K562 (cell line): ENCODE measurements around the gene MYO1B.

Experiments used
- ATF3 ChIP-seq, 2 experiments: fragments of 450-650 bp in 1 of 2; sonication (generic) in 1 of 2; formaldehyde crosslinking in 1 of 2; IDR thresholded peaks in 1 of 2; conservative IDR thresholded peaks in 1 of 2; 2 replicates each; pipeline versions ENCODE4 v1.6.1 to v1.8.1; 2016 to 2023; ENCODE audit warnings: mild to moderate bottlenecking in 2 of 2, moderate library complexity in 2 of 2, inconsistent platforms in 1 of 2, missing genetic modification reagents in 1 of 2
- BRD4 ChIP-seq: fragments of 200-600 bp; sonication (generic); IDR thresholded peaks from 2 replicates; pipeline ENCODE4 v1.6.1; 2017; ENCODE audit warnings: inconsistent platforms
- CREB1 ChIP-seq, 2 experiments: sonication (generic) in 1 of 2; formaldehyde crosslinking in 1 of 2; IDR thresholded peaks; 2 replicates each; pipeline versions ENCODE4 v1.6.1 to v1.8.0; 2012 to 2022; ENCODE audit warnings: inconsistent platforms in 1 of 2, mild to moderate bottlenecking in 1 of 2, missing genetic modification reagents in 1 of 2, moderate library complexity in 1 of 2
- EGR1 ChIP-seq: fragments of 450-650 bp; conservative IDR thresholded peaks from 2 replicates; pipeline ENCODE4 v1.6.1; 2017; ENCODE audit warnings: mild to moderate bottlenecking
- GABPA ChIP-seq: fragments of 200-800 bp; sonication (Bioruptor generic); conservative IDR thresholded peaks from 2 replicates; pipeline ENCODE4 v1.6.1; 2016; ENCODE audit warnings: low read depth, missing genetic modification characterization, missing compliant biosample characterization
- HBP1 ChIP-seq: fragments of 450-650 bp; formaldehyde crosslinking; IDR thresholded peaks from 2 replicates; pipeline ENCODE4 v1.4.0; 2022; ENCODE audit warnings: missing genetic modification characterization
- HNRNPL ChIP-seq: fragments of 200-400 bp; formaldehyde crosslinking; IDR thresholded peaks from 2 replicates; pipeline ENCODE4 v1.6.1; 2017; ENCODE audit warnings: low read depth, mild to moderate bottlenecking, low read length
- JUN ChIP-seq, 2 experiments: sonication (generic) in 1 of 2; formaldehyde crosslinking in 1 of 2; IDR thresholded peaks; 2 replicates each; pipeline versions ENCODE4 v1.6.1 to v1.8.0; 2012 to 2022; ENCODE audit warnings: borderline replicate concordance in 2 of 2, mild to moderate bottlenecking in 2 of 2, improper control_type of control experiment in 1 of 2, low read depth in 1 of 2, low read length in 1 of 2, missing genetic modification reagents in 1 of 2
- MXI1 ChIP-seq: IDR thresholded peaks from 2 replicates; pipeline ENCODE4 v1.6.1; 2011; ENCODE audit warnings: low read depth, mild to moderate bottlenecking, improper control_type of control experiment, low read length
- PHF20 ChIP-seq: fragments of 450-650 bp; IDR thresholded peaks from 2 replicates; pipeline ENCODE4 v1.6.1; 2018; ENCODE audit not compliant: partially characterized antibody
- PRDM10 ChIP-seq: fragments of 450-650 bp; IDR thresholded peaks from 2 replicates; pipeline ENCODE4 v1.6.1; 2018; ENCODE audit not compliant: partially characterized antibody
- RBFOX2 ChIP-seq: fragments of 200-400 bp; formaldehyde crosslinking; IDR thresholded peaks from 2 replicates; pipeline ENCODE4 v1.6.1; 2017; ENCODE audit warnings: low read depth, mild to moderate bottlenecking, low read length, moderate library complexity
- SMAD1 ChIP-seq: fragments of 150-350 bp; IDR thresholded peaks from 2 replicates; pipeline ENCODE4 v1.6.1; 2014; ENCODE audit warnings: low read length, low read depth; ENCODE audit not compliant: partially characterized antibody
- ZHX1 ChIP-seq: fragments of 150-350 bp; conservative IDR thresholded peaks from 2 replicates; pipeline ENCODE4 v1.6.1; 2014; ENCODE audit warnings: low read length

- no peak for TF ChIP-seq MXI1
- no peak for TF ChIP-seq HNRNPL
- TF ChIP-seq RBFOX2, result no peak
- no peak for TF ChIP-seq HBP1 (CRISPR knock-in tag)
- no peak for TF ChIP-seq ZHX1
- no peak for TF ChIP-seq ATF3 (IDR thresholded peaks at IDR 0.05)
- TF ChIP-seq ATF3 (CRISPR knock-in tag; conservative IDR thresholded peaks at IDR 0.05), result no peak
- TF ChIP-seq GABPA (tag), result no peak
- TF ChIP-seq PRDM10, result no peak
- no peak for TF ChIP-seq BRD4
- TF ChIP-seq PHF20, result no peak
- TF ChIP-seq SMAD1, result no peak
- no peak for TF ChIP-seq EGR1
- no peak for TF ChIP-seq JUN (IDR thresholded peaks at IDR 0.05; ENCODE audit: borderline replicate concordance, low read depth, low read length)
- TF ChIP-seq JUN (CRISPR knock-in tag; IDR thresholded peaks at IDR 0.05; ENCODE audit: borderline replicate concordance), result no peak
- no peak for TF ChIP-seq CREB1 (IDR thresholded peaks at IDR 0.05)
- no peak for TF ChIP-seq CREB1 (CRISPR knock-in tag; IDR thresholded peaks at IDR 0.05)
Observed at GRCh38 chr2:191430476-191430875, 185.3 kb downstream of the MYO1B start.
